Activated T-cell treated with anti-CD3 and anti-CD28 coated beads for 1 hour (primary cell): ENCODE data around the gene ZFHX2.

Experiments
- DNase-seq: peaks from one replicate; pipeline ENCODE4 v3.0.0-alpha.2; 2020; ENCODE audit warnings: low read depth

The ZFHX2 gene

GRCh38 chr14:23518709-23519108 is 32.9 kb downstream of the ZFHX2 start:
- no peak for DNase-seq

- DNase-seq: no peak
These were observed 33.8 kb downstream of the ZFHX2 start for GRCh38 chr14:23517650-23518326.

DNA sequence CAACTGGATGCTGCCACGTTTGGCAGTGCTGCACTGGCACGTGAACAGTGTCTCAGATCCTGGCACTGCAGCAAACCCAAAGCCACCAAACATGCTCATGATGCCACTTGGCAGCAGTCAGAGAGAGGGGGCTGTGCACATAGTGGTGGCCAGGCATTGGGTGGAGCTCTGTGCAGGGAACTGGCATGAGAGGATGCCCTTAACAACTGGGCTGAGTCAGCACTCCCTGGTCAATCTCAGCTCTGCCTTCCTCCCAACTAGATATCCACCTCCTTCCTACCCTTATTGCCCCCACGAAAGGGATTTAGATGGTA is 37.0 kb downstream of the ZFHX2 start:
- no peak for DNase-seq

GRCh38 chr14:23513818-23514643 is 37.5 kb downstream of the ZFHX2 start:
- DNase-seq: no peak

- DNase-seq: no peak
These were observed 38.4 kb downstream of the ZFHX2 start for GRCh38 chr14:23513005-23513817.

DNA sequence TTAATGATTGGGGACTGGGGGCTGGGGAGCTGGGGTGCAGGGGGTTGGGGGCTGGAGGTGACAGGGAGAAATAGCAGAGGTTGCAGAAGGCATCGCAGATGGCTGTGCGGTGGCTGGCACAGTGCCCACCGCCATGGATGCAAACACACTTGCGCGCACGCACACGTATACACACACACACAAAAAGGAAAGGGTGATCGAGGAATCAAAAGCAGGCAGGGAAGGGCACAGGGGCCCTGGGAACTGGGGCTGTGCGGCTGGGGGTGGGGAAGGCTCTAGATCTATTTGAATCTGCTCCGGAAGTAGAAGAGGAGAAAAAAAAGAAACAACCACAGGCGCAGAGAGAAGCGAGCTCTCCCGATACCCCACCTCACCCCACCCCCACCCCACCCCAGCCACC is 39.4 kb downstream of the ZFHX2 start:
- no peak for DNase-seq

DNA sequence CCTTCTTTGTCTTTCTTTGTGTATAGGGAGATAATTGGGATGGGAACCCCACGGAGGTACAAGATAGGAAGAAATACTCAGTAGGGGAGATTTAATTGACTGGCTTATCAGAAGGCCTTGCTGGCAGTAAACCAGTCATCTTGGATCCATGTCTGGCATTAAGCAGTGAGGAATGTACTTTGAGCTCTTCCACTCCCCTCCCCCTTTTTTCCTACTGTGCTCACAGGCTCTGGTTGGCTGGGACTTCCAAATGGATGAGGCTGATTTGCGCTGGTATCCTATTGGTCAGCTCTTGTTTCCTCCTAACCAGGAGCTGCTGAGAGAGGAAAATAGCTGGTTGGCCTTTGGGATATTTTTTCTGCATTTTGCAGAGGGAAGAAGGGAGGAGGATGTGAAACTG is 57.3 kb downstream of the ZFHX2 start:
- no peak for DNase-seq

DNA sequence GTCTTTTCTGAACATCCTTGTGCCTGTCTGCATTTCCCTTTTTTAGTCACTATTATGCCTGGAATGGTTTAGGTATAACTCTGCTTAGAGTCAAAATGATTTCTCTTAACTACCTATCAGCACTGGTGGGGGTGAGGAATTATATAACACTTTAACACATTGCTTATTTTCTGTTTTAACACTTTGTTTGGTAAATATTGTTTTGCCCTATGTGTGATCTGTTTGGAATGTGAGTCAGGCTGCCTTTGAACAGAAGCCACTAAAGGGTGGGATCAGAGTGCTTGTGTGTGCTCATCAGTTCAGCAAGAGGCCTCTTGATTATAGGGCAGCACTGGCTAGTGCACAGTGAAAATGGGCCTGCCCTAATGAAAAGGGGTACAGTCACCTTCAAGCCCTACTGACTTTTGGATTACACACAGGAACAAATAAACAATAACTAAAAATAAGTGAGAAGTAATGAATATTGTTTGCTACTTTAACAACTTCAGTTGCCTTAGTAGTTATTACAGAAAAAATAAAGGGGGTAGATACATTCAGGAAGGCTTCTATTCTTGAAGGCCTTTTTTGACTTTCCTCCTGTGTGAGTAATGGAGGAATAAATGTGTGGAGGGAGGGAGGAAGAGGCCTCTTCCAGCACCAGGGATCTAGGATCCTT is 58.8 kb downstream of the ZFHX2 start:
- no peak for DNase-seq

DNA sequence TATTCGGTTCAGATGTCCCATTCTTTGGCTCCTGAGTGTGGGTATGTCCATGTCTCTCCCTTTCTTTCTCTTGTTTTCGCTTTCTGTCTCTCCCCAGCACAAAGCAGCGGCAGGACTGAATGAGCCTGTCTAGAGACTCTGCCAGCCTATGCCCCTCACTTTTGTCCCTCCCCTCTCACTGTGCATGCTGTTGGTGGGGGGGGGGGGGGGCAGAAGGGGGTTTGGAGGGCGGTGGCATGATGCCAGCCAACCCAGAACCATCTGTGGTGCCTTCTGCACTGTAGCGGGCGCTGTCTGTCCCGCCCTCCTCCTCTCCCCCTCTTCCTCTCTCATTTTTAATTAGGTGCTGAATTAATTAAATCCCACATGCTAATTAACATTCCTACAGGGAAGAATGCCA is 64.3 kb downstream of the ZFHX2 start:
- no peak for DNase-seq

GRCh38 chr14:23486036-23486435 is 65.5 kb downstream of the ZFHX2 start:
- no peak for DNase-seq

GRCh38 chr14:23485326-23485725 is 66.2 kb downstream of the ZFHX2 start:
- DNase-seq: no peak

DNA sequence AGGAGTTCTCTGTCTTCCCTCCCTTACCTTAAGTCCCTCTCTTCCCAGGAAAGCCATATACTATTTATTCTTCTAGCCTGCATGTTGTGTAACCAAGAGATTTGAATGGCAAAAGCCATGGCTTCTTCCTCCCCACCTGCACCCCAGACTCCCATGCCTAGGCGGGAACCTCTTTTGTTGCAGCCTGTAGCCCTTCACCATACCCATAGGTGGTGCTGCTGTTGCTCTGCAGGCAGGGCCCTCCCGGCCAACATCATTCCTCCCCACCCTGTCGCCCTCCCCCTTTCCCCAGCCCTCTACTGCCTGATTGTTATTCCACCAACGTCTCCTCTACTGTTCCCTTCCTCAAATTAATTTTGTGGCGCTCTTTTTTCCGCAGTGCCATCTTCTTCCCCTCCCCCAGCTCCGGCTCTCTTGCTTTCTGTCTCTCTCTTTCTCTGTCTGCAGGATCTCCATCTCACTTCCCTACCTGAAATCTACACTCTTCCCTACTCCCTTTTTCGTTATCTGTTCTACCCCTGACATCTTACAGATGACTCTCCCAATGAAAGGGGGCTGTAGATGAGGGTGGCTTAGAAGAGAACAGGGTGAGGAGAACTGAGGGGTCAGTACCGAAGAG is 68.2 kb downstream of the ZFHX2 start:
- DNase-seq: no peak

DNA sequence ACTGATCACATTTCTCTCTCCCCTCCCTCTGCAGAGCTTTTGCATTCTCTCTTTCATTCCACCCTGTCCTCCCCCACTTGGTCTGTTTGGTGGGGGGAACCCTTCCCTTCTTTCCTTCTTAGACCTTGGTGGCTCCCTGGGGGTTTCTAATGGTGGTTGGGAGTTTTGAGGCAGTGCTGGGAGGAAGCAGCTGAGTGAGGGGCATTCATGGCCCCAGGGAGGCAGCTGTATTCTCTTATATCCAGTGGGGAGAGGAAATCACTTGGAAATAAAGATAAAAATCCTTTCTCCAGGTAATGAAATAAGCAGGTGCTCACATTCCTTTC is 68.8 kb downstream of the ZFHX2 start:
- no peak for DNase-seq

GRCh38 chr14:23481979-23482822 is 69.4 kb downstream of the ZFHX2 start:
- DNase-seq: no peak

GRCh38 chr14:23481362-23481970 is 70.1 kb downstream of the ZFHX2 start:
- DNase-seq: no peak

GRCh38 chr14:23478109-23478759 is 73.3 kb downstream of the ZFHX2 start:
- DNase-seq: peak; percentile 51

GRCh38 chr14:23470947-23471346 is 80.6 kb downstream of the ZFHX2 start:
- no peak for DNase-seq
